ENCODE data around the gene SPATA2.
"Not testable (repeated sequence)": the region's sequence is repeated elsewhere in the genome, so short reads cannot be mapped to it uniquely, and the experiment has no call there.

SPATA2 gene

DNA sequence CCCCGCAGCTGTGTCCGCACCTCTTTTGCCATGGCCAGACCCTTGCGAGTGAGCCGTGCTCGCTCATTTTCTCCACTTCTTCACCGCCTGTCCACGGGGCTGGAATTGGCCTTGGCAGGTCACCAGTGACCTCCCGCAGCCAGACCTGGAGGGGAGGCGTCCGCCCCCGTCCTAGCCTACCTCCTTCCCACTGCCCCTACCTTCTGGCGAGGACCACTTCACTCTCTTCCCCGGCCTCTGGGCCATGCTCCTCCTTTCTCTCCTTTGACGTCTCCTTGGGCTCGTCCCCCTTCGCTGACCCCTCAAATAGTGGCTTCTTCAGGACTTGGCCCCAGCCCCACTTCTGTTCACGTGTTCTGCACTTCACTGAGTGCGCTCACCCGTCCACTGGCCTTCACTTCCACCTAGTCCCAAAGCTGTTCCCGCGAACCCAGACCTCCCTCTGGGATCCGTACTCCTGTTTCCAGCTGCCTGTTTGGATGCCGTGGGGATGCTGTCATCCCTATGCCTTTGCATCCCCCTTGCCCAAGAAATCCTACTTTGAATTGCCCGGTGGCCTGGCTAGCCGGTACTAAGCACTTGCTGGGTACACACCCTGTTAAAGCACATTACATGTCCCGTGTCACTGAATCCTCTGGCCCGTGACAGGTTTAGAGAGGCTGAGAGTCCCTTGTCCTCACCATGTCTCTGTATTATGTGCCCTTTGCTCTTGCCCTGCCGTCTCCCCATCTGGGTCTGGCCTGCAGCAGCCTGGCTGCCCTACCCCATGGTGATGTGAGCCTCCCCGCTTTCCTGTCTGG lies 33.0 kb downstream of the SPATA2 start:
- DNase-seq: no peak

DNA sequence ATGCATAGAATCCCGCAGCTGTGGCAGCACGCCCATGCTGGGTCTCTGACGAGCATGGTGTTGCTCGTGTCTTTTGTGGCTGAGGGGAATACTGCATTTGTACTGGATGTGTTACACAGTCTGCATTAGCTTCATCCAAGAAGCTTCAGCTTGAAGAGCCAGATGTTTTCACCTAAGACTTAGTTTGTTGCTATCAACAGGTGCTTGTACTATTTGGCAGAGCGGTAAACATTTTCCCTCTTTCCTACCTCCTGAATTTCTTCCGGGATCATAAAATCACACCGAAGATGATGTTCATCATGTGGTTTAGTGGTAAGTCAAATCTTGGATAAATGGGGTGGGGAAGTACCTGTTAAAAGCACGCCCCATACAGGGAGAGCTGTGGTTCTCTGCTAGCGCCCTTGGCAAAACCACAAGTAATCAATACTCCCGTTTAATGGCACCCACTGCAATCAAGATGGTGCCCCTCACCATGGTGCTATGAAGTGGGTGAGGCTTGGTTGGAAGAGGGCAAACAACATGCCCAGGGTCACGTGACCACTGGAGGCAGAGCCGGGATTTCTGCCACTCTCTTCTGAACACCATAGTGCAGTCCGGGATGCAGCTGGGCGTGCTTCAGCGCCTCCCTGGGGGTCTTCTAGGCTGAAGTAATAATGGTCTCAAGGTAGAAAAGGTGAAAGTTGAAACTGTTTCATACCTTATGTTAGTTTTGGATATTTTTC lies 34.4 kb downstream of the SPATA2 start:
- no peak for DNase-seq

DNA sequence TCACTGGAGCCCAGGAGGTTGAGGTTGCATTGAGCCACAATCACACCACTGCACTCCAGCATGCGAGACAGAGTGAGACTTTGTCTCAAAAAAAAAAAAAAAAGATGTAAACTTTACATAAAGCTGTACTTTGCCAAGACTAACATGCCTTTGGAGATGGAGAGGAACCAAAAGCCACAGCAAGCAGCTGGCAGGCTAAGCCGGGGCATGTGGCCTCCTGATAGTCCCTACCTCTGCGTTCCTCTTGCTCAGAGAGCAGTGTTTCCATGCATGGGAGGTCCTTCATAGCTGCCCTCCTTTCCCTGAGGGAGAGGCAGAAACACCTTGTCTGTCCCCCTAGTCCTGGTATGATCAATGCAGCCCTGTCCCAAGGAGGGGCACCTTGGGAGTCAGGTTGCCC lies 35.2 kb downstream of the SPATA2 start:
- DNase-seq: no peak

DNA sequence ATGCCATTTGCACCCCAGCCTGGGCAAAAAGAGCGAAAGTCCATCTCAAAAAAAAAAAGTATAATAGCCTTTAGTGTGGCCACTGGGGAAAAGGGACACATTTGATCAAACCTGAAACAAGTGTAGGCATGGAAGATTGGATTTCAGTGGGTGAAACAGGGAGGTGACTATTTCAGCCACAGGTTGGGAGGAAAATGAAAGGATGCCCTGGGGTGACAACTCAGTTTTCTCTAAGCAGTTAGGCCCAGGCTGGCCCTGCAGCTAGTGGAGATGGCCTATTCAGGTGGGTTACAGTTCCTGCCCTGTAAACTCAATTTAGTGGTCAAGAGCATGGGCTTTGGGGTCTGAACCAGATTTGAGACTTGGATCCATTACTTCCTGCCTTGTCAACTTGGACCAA lies 36.4 kb downstream of the SPATA2 start:
- no peak for DNase-seq

DNA sequence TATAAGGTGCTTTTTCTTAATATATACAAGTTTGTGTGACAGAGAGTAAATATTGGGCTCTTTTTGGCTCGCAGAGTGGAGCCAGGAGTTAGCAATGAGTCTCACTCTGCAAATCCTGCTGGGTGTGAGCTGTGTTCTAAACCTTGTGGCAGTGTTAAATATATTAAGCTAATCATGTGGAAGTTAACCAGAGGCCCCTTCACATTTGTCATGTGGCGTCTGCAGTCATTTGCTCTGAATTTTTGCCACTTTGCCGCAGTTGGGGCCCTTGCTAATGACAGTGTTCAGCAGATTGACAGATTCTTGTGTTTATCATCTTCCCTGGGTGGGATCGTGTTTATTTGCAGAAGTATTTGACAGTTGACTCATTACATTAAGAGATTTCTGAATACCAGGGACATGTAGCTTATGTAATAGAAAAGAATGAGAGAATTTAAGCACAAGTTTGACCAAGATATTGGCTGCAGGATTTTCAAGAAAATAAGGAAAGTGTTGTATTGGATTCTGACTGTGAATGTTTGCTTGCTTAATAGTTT lies 37.9 kb downstream of the SPATA2 start:
- DNase-seq: no peak

DNA sequence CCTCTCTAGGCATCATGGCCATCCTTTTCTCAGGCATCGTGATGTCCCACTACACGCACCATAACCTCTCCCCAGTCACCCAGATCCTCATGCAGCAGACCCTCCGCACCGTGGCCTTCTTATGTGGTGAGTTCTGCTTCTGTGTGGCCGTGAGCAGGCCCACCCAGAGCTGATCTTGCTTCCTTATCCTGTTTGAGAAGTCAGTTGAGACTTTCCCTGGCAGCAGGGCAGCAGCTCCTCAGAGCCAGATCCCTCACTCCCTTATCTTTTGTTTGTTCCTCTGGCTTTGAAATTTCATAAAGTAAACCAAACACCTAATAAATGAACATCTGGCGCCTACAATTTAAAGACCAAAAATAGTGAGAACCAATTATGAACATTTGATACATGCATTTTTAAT lies 40.6 kb downstream of the SPATA2 start:
- DNase-seq: no peak

DNA sequence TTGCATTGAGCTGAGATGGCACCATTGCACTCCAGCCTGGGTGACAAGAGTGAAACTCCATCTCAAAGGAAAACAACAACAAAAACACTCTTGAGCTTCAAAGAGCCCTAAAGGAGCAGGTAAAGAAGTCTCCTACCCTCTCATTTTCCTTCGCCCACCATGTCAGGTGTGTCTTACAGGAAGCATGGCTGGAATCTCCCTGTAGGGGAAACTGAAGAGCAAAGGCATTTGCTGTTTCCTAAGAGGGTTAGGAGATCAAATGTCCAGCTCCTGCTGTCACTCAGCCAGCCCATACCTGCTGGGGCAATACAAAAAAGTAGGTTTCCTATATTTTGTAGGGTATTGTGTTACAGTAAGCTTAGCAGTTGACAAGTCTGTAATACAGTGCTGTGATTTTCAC lies 43.3 kb downstream of the SPATA2 start:
- no peak for DNase-seq

DNA sequence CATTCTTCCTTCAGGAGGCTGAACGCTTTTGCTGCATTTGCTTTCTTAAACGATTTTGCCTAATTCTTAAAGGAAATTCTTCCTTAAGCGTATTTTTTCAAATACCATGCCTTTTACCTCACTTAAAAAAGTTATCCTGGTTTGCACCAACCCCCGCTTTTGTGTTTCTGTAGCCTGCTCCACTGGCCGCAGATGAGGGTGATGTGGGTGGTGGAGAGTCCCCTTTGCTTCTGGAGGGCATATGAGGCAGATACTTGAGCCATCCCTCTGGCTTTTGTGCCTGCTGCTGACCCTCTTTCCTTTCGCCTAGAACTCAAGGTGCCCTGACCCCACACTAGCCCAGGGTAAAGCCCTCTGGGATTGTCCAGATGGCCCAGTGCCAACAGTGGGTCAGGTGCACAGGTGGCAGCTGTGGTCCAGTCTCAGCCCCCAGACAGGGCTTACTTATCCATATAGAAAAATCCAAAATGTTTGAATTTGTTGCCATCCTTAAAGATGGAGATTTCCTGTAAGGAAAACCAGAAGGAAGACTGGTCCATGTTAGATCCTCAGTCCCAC lies 43.9 kb downstream of the SPATA2 start:
- no peak for DNase-seq

DNA sequence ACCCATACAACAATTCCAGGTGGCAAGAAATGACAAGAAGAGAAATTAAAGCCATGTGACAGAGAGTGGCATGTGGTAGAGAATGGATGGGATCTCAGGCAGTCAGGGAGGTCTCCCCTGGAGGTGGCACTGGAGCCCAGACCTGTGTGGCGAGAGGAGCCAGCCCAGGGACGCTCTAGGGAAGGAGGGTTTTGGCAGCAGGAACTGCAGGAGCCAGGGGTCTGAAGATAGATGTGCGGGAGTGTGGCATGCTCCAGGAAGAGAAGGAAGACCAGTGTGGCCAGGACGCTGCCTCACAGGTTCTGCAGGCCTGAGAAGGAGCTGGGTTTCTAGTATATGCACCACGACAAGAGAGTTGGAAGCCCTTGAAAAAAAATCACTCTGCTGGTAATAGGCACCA lies 45.1 kb downstream of the SPATA2 start:
- DNase-seq: no peak

DNA sequence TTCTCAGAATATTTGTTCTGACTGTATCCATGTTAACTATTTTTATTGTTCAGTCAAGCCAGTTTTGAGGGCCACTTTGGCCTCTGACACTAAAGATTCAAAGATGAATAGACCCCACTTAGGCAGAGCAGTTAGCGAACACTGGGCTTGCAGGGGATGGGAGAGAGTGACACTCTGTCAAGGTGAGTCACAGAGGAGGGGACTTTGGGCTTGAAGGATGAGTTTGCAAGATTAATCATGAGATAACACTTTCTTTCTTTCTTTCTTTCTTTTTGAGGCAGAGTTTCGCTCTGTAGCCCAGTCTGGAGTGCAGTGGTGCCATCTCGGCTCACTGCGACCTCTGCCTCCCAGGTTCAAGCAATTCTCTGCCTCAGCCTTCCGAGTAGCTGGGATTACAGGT lies 46.4 kb downstream of the SPATA2 start:
- DNase-seq: no peak

DNA sequence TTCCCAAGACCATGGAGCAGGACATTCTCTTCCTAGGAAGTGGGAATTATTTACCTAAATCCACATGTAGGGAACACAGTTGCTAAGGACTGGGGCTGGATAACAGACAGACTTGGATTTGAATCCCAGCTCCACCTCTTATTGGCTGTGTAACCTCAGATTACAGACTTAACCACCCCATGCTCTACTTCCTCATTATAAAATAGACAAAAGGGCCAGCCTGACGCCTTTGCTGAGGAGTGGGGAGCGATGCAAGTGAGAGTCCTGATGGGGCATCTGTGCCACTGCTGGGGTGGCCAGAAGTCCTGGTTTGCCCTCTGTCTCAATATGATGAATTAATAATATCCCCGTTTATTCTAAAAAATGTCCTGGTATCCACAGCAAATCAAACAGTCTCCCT lies 46.8 kb downstream of the SPATA2 start:
- no peak for DNase-seq

DNA sequence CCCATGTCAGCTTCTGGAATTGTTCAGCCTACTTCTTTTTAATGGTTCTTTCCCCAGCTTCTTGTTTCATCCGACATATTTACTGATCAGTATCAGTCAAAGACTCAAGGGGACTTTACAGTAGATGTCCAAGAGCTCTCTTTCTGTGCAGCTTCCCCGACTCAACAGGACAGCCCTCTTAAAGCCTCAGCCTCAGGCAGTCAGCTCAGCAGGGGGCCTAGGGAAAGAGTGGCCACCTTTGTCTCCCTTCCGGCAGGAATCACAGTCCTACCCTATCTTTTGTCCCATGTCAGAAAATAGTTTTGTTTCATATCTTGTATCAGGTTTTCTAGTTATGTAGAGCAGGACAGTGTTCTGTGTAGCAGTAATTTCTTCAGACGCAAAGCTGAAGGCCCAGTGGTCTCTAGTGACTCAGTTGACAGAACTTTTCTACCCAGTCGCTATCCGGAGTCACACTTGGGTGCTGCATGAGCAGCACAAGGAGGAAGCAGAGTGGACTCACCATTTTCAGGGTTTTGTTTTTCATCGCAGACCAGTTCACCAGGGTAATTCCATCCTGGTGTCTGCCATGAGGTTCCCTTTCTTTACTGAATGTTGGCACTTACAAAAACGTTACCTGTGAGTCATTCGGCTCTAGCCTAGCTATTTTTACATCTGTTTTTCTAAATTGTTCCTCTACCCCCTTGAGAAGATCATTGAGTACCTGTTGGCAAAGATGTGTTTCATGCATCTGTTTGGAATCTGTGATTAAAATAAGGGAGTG lies 47.7 kb downstream of the SPATA2 start:
- DNase-seq: no peak

DNA sequence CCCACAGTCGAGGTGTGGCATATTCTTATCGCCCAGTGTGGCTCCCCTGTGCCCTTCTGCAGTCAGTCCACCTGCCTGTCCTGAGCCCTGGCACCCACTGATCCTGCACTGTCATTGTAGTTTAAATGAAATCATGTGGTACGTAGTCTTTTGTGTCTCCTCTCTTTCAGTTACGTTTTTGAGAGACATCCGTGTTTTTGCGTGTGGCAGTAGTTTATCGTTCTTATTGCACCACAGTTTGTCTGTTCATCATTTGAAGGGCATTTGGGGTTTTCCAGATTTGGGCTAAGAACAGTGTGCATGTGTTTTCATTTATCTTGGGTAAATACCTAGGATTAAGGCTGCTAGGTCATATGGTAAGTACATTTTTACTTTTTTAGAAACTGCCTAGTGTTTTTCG lies 49.3 kb downstream of the SPATA2 start:
- DNase-seq: no peak

DNA sequence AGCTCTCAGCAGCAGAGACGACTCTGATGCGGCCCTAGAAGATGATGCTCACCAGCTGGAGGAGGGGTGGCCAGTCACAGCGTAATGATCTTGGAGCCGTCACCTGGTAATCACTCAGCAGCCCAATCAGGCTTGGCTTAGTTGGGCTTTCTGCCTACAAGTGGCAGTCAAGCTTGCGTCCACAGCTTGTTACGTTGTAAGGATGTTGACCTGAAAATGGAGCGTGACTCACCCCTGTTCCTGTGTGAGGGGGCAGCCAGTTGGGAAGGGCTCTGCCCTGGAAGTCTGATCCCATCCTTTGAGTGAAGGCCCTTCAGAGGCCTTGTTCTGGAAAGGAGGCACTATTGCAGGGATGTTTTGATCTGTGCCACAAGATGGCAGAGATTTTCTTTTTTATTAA lies 49.8 kb downstream of the SPATA2 start:
- no peak for DNase-seq

DNA sequence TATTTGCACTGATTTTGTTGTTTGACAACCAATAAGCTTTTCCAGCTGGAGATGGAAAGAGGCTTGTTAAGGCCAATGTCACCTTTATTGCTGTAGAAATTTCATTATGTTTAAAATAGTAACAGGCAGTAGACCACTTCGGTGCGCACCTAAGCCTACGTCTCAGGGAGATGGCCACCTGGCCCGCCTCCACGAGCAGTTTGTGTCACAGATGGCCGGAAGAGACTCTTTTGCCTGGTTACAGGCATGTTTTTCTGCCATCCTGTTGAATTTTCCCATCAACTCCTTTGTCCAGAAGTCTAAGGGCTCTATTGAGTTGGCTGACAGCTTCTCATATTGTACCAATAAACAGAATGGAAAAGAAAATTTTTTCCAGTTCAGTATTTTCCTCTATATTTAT lies 51.7 kb downstream of the SPATA2 start:
- DNase-seq: no peak

DNA sequence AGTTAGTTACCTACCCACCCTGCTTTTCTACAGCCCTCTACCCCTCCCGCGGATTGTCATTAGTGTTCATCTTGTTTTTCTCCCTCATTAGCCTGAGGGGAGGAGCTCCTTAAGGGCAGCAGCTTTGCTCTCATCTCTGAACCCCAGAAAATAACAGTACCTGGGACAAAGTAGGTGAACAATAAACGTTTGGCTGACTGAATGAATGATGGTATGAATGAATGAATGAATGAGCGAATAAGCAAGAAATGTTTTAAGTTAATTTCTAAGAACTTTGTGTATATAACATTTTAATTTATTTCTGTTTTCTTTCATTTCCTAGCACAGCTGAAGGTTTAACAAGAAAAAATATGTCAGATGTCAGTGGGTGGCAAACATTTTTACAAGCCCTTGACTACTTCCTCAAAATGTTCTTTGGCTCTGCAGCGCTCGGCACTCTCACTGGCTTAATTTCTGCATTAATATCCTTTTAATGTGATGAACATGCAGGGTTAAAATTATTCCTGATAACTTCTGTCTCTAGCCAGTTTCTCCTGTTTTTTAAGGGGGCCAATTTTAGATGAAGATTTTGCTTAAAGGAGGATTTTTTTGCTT lies 52.6 kb downstream of the SPATA2 start:
- DNase-seq: no peak

DNA sequence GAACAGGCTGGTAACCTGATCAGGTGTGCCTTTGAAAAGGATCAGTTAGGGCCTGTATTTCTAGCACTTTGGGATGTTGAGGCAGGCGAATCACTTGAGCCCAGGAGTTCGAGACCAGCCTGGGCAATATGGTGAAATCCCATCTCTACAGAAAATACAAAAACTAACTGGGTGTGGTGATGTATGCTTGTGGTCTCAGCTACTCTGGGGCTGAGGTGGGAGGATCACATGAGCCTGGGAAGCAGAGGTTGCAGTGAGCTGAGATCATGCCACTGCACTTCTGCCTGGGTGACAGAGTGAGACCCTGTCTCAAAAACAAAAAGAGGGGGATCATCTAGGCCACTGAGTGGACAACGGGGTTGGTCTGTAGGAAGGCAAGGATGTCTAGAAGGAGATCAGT lies 54.1 kb downstream of the SPATA2 start:
- not testable (repeated sequence) for DNase-seq

DNA sequence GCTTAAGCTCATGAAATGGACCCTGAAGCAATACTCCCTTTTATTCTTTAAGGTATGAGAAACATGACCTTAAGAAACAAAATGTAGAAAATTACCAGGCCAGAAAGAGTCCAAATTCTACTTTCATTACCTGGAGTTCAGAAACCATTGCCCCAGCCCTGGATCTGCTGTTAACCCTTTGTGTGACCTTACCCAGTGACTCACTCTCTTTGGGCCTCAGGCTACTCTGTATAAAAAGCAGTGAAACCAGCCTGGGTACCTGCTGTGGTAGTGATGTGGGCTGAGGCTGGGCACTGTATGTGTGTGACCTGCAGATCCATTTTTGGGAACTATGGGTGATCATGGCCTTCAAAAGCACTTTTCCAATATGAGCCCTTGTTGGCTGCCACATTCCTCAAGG lies 55.5 kb downstream of the SPATA2 start:
- no peak for DNase-seq

DNA sequence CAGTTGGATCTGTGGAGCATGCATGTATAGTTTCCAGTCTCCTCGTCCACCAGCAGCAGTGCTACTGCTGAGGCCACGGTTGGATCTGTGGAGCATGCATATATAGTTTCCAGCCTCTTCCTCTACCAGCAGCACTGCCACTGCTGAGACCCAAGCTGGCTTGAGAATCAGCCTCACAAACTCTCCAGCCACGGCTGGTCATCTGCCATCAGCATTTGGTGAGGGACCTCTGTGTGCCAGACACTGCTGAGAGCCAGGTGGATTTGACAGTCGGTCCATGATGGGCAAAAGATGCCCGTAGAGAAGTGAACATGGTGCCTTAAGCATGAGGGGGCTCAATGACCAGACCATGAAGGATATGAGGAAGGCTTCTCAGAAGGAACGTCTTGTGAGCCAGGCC lies 56.3 kb downstream of the SPATA2 start:
- no peak for DNase-seq

DNA sequence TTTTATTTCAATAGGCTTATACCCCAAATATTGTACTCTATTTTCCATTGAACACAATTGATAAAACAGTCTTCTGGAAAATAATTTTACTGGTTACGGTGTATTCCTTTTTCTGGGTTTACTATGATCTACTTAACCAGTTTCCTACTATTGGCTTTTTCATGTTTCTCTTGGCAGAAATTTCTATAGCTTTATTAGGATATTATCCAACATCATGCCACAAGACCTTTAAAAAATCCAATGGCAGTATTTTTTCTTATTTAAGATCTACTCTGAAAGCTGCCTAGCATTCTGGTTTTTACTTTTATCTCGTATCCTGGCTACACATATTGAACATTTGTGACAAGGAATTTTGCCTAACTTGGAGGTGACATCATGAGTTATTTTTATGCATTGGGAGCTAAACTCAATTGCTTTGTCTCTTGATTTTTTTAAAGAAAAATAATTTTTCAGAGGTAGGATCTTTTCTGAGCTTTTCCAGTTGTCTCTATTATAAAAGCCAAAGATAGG lies 57.2 kb downstream of the SPATA2 start:
- no peak for DNase-seq

DNA sequence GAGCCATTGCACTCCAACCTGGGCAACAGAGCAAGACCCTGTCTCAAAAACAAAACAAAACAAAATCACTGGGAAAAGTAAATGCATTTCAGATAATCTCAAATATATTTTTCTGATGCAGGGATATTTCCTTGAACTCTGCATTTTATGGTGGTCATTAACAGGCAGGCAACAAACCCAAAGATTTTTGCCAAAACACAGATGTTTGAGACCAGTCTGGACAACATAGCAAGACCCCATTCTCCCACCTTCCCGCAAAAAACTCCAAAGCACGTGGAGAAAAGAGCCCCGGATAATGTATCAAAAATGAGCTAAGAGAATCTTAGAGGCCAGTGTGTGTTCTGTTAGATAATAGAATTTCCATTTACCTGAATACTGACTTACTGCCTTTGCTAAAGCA lies 58.4 kb downstream of the SPATA2 start:
- DNase-seq: no peak

DNA sequence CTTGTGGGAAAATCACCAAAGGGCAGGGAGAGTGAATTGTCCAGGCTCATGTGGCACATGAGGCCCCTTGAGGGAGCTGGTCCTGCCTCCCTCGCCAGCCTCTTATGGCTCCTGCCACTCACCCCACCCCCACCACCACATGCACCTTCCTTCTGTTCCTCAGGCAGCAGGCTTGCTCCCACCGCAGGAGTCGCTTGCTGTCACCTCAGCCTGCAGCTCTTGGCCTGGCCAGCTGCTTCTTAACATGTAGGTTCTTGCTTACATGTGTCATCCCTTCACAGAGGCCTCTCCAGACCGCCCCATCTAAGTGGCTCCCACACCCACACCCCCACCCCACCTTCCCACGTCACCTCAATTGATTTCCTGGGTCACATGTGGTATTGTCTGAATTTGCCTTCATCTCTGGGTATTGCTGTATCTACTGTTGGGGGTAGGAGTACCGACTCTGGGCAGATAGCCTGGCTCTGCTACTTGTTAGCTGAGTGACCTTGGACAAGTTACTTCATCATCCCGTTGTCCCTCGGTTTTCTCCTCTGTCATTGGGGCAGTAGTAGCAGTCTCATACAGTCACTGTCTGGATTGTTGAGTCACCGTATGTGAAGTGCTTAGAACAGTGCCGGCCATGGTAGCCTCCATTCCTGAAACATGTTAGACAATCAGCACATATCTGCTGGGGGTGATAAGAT lies 61.0 kb downstream of the SPATA2 start:
- no peak for DNase-seq

All from stimulated activated CD4-positive, alpha-beta T cell treated with anti-CD3 and anti-CD28 coated beads, Interleukin-2, amount 100 ng/mL, for 24 hours (primary cell).